Neural cell (in vitro differentiated cells): ENCODE data around the gene SGO2. TPM values are rescaled to one million over a fixed set of nuclear protein-coding genes. Genes with fewer than 3 reads are reported as not detected.

Experiments
- H2AFZ ChIP-seq: fragments of 200-600, 300-800 bp; sonication (generic), shearing (Covaris generic); 2 replicates; pipeline ENCODE4 v1.6.0; 2014; ENCODE audit warnings: low read depth, mild to moderate bottlenecking, antibody characterized with exemption, low read length, moderate library complexity
- H3F3A ChIP-seq: fragments of 200-600 bp; shearing (Covaris generic); 2 replicates; pipeline ENCODE4 v1.6.1; 2016; ENCODE audit warnings: mild to moderate bottlenecking, moderate library complexity, mixed read lengths, antibody characterized with exemption, low read length; ENCODE audit not compliant: insufficient read depth, poor library complexity, severe bottlenecking
- H3K27ac ChIP-seq: fragments of 200-600, 300-800 bp; sonication (generic), shearing (Covaris generic); 2 replicates; pipeline ENCODE4 v1.5.1; 2014; ENCODE audit warnings: mild to moderate bottlenecking, low read length, moderate library complexity
- H3K27me3 ChIP-seq: fragments of 300-800, 200-600 bp; sonication (generic), shearing (Covaris generic); 2 replicates; pipeline ENCODE4 v1.6.0; 2014; ENCODE audit warnings: mild to moderate bottlenecking, low read depth, low read length, moderate library complexity; ENCODE audit not compliant: insufficient read depth
- H3K36me3 ChIP-seq: fragments of 300-800, 200-600 bp; sonication (generic), shearing (Covaris generic); 2 replicates; pipeline ENCODE4 v1.5.1; 2014; ENCODE audit warnings: mild to moderate bottlenecking, antibody characterized with exemption, low read length, moderate library complexity; ENCODE audit not compliant: insufficient read depth
- H3K4me2 ChIP-seq: fragments of 300-800, 200-600 bp; sonication (generic), shearing (Covaris generic); 2 replicates; pipeline ENCODE4 v1.6.0; 2014; ENCODE audit warnings: mild to moderate bottlenecking, low read length
- H3K4me3 ChIP-seq: fragments of 300-800, 200-600 bp; sonication (generic), shearing (Covaris generic); 2 replicates; pipeline ENCODE4 v1.5.1; 2014; ENCODE audit warnings: mild to moderate bottlenecking, low read length, moderate library complexity
- H3K79me2 ChIP-seq: fragments of 200-600 bp; shearing (Covaris generic); replicated peaks from 2 replicates; pipeline ENCODE4 v1.6.0; 2014; ENCODE audit warnings: mild to moderate bottlenecking, low read length, moderate library complexity; ENCODE audit not compliant: insufficient read depth
- H3K9ac ChIP-seq: fragments of 300-800, 200-600 bp; sonication (generic), shearing (Covaris generic); 2 replicates; pipeline ENCODE4 v1.6.1; 2016; ENCODE audit warnings: mild to moderate bottlenecking, low read length, mixed read lengths
- H3K9me2 ChIP-seq: fragments of 200-600 bp; shearing (Covaris generic); 2 replicates; pipeline ENCODE4 v1.6.1; 2016; ENCODE audit warnings: mild to moderate bottlenecking, low read length, mixed read lengths; ENCODE audit not compliant: insufficient read depth
- H3K9me3 ChIP-seq: fragments of 200-600, 300-800 bp; sonication (generic), shearing (Covaris generic); 2 replicates; pipeline ENCODE4 v1.6.1; 2016; ENCODE audit warnings: mild to moderate bottlenecking, mixed run types, low read length, moderate library complexity, mixed read lengths
- H4K20me1 ChIP-seq: fragments of 200-600 bp; shearing (Covaris generic); 2 replicates; pipeline ENCODE4 v1.6.1; 2016; ENCODE audit warnings: mild to moderate bottlenecking, mixed run types; ENCODE audit not compliant: insufficient read depth
- EP300 ChIP-seq: fragments of 450-650 bp; conservative IDR thresholded peaks from 2 replicates; pipeline ENCODE4 v1.6.1; 2014; ENCODE audit warnings: antibody characterized with exemption, mild to moderate bottlenecking, moderate library complexity; ENCODE audit not compliant: poor library complexity, severe bottlenecking
- EZH2 ChIP-seq: fragments of 200-600, 300-800 bp; shearing (Covaris generic), sonication (generic); IDR thresholded peaks from 2 replicates; pipeline ENCODE4 v1.6.1; 2014; ENCODE audit warnings: antibody characterized with exemption, low read length, borderline replicate concordance, mild to moderate bottlenecking; ENCODE audit not compliant: insufficient read depth, poor library complexity, severe bottlenecking
- MXI1 ChIP-seq: fragments of 450-650 bp; conservative IDR thresholded peaks from 2 replicates; pipeline ENCODE4 v1.6.1; 2014; ENCODE audit warnings: antibody characterized with exemption, mild to moderate bottlenecking; ENCODE audit not compliant: poor library complexity, severe bottlenecking
- POLR2AphosphoS5 ChIP-seq: IDR thresholded peaks from 2 replicates; pipeline ENCODE4 v1.6.1; 2012
- RAD21 ChIP-seq: fragments of 450-650 bp; conservative IDR thresholded peaks from 2 replicates; pipeline ENCODE4 v1.6.1; 2014; ENCODE audit warnings: antibody characterized with exemption, mild to moderate bottlenecking, moderate library complexity
- SMC3 ChIP-seq: fragments of 450-650 bp; conservative IDR thresholded peaks from 2 replicates; pipeline ENCODE4 v1.6.1; 2014; ENCODE audit warnings: antibody characterized with exemption, mild to moderate bottlenecking, moderate library complexity; ENCODE audit not compliant: poor library complexity
- TAF1 ChIP-seq: IDR thresholded peaks from 2 replicates; pipeline ENCODE4 v1.6.1; 2012; ENCODE audit warnings: low read depth
- polyA plus RNA-seq: library from polyadenylated mRNA; depleted of rRNA; stranded (reverse); fragments of >200 nt; gene quantifications from 2 replicates; pipeline ENCODE4 v1.2.3, GENCODE V29; 2014
- TF ChIP-seq, protein P1 (sequence below): fragments of 450-650 bp; IDR thresholded peaks from 2 replicates; pipeline ENCODE4 v1.5.1; 2014; ENCODE audit warnings: antibody characterized with exemption, mild to moderate bottlenecking, moderate library complexity; ENCODE audit not compliant: poor library complexity, severe bottlenecking
- TF ChIP-seq, protein P2 (sequence below): IDR thresholded peaks from 2 replicates; pipeline ENCODE4 v1.6.1; 2012; ENCODE audit warnings: borderline replicate concordance

SGO2 gene
- polyA plus RNA-seq, 1 donor from 2014 or later: 0.73 TPM

DNA sequence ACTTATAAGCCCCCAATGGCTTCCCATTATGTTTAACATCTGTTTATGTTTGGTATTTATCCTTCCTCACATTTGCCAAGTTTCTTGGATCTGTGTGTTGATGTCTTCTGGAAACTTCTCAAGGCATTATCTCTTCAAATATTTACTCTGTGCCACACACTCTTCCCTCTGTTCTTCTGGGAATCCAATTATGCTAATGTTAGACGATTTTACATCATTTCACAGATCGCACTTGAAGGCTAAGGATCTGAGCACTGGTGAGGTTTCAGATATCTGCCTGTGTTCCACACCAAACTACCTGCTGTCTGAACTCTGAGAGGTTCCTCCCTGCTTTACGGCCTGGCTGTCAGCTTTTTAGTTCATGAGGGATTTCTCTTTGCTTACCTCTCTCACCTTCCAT lies 69.9 kb downstream of the SGO2 start:
- H3K79me2 ChIP-seq: no peaks in the 10 kb centered on the region
- no peaks in the 10 kb centered on the region for H3K9me3 ChIP-seq
- no peaks in the 10 kb centered on the region for H3K36me3 ChIP-seq
- H3K4me2 ChIP-seq: no peak overlapping the region
- H3F3A ChIP-seq: no peaks in the 10 kb centered on the region
- H3K27me3 ChIP-seq: no peaks in the 10 kb centered on the region
- H3K27ac ChIP-seq: no peak overlapping the region
- H3K9ac ChIP-seq: no peak overlapping the region
- H4K20me1 ChIP-seq: no peaks in the 10 kb centered on the region
- H2AFZ ChIP-seq: no peak overlapping the region
- TF ChIP-seq, protein P1, sequence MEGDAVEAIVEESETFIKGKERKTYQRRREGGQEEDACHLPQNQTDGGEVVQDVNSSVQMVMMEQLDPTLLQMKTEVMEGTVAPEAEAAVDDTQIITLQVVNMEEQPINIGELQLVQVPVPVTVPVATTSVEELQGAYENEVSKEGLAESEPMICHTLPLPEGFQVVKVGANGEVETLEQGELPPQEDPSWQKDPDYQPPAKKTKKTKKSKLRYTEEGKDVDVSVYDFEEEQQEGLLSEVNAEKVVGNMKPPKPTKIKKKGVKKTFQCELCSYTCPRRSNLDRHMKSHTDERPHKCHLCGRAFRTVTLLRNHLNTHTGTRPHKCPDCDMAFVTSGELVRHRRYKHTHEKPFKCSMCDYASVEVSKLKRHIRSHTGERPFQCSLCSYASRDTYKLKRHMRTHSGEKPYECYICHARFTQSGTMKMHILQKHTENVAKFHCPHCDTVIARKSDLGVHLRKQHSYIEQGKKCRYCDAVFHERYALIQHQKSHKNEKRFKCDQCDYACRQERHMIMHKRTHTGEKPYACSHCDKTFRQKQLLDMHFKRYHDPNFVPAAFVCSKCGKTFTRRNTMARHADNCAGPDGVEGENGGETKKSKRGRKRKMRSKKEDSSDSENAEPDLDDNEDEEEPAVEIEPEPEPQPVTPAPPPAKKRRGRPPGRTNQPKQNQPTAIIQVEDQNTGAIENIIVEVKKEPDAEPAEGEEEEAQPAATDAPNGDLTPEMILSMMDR: no peak
- TF ChIP-seq SMC3 (no peak), RAD21 (no peak), MXI1 (no peak), EP300 (no peak), EZH2 (no peak), TAF1 (no peak), POLR2AphosphoS5 (no peak)
- TF ChIP-seq, protein P2, sequence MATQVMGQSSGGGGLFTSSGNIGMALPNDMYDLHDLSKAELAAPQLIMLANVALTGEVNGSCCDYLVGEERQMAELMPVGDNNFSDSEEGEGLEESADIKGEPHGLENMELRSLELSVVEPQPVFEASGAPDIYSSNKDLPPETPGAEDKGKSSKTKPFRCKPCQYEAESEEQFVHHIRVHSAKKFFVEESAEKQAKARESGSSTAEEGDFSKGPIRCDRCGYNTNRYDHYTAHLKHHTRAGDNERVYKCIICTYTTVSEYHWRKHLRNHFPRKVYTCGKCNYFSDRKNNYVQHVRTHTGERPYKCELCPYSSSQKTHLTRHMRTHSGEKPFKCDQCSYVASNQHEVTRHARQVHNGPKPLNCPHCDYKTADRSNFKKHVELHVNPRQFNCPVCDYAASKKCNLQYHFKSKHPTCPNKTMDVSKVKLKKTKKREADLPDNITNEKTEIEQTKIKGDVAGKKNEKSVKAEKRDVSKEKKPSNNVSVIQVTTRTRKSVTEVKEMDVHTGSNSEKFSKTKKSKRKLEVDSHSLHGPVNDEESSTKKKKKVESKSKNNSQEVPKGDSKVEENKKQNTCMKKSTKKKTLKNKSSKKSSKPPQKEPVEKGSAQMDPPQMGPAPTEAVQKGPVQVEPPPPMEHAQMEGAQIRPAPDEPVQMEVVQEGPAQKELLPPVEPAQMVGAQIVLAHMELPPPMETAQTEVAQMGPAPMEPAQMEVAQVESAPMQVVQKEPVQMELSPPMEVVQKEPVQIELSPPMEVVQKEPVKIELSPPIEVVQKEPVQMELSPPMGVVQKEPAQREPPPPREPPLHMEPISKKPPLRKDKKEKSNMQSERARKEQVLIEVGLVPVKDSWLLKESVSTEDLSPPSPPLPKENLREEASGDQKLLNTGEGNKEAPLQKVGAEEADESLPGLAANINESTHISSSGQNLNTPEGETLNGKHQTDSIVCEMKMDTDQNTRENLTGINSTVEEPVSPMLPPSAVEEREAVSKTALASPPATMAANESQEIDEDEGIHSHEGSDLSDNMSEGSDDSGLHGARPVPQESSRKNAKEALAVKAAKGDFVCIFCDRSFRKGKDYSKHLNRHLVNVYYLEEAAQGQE: no peak
- H3K9me2 ChIP-seq: no peaks in the 10 kb centered on the region
- H3K4me3 ChIP-seq: no peak overlapping the region

DNA sequence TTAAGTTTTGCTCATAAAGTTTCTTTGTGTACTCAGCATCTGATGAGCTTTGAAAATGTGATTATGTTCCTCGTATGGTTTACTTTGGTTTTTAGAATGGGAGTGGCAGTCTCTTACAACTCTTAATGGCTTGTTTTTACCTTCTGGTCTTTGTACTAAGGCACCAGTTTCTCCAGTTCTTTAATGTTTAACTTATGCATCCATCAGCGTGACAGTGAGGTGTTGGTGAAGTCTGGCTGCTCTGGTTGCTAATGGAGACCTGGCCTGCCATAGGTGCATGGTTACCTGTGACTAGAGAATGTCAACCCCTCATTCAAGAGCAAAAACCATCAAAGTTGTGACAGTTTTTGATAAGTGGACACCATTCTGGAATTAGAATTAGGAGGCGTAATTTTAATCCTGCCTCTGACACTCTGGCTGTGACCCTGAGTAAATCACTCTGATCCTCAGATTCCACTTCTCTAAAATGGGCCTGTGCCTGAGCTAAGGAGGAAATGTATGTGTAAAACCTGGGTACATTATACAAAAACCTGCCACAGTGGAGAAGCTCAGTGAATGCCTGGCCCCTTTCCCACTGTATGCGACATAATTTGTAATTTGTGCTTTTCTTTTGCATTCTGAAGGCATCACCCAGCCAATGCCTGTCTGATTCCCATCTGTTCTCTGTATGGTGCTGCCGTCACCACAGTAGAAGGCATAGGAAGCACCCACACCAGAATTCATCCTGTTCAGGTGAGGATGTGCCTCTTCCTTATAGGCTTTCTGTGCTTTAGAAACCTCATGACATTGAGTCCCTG lies 71.0 kb downstream of the SGO2 start:
- Histone ChIP-seq H3K27me3 (no peaks in the 10 kb centered on the region), H3K79me2 (no peaks in the 10 kb centered on the region), H3K36me3 (no peaks in the 10 kb centered on the region), H2AFZ (no peak overlapping the region), H3K4me2 (no peak overlapping the region), H3K9me3 (no peaks in the 10 kb centered on the region), H3K9me2 (no peaks in the 10 kb centered on the region), H3K9ac (no peak overlapping the region), H3K4me3 (no peak overlapping the region), H3K27ac (no peak overlapping the region), H3F3A (no peaks in the 10 kb centered on the region), H4K20me1 (no peaks in the 10 kb centered on the region)
- no peak for TF ChIP-seq MXI1
